ENCODE results near the gene LUC7L3.

LUC7L3 gene

DNA sequence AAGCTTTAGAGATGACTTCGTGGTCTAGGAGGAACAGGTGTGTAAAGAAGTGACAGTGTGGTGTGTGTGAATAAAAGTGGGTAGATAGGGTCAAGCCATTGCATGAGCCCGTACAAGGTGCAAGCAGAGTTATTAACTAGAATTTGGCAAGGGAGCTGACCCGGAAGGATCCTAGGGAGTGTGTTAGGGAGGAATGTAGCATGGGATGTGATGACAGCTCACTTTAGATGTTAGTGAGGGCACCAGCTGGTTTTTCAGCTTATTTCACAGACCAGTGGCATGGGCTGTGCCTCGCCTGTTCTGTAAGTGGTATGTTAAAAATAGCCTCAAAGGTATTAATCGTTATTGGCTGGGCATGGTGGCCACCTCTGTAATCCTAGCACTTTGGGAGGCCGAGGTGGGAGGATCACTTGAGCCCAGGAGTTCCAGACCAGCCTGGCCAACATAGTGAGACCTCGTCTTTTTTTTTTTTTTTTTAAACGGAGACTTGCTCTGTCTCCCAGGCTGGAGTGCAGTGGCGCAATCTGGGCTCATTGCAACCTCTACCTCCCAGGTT is 39.7 kb downstream of the LUC7L3 start:
- DNase-seq (ENCODE audit: low read depth), result no peak

DNA sequence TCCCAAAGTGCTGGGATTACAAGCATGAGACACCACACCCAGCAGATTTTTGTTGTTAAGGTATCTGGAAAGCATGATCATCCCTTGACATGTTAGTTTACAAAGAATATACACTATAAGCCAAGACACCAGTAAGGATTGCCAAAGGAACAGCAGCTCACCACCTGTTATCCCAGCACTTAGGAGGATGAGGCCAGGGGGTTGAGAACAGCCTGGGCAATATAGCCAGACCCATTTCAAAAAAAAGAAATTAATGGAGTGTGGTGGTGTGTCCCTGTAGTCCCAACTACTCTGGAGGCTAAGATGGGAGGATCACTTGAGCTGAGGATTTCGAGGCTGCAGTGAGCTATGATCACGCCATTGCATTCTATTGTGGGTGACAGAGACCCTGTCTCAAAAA is 42.8 kb downstream of the LUC7L3 start:
- DNase-seq (ENCODE audit: low read depth), result no peak

DNA sequence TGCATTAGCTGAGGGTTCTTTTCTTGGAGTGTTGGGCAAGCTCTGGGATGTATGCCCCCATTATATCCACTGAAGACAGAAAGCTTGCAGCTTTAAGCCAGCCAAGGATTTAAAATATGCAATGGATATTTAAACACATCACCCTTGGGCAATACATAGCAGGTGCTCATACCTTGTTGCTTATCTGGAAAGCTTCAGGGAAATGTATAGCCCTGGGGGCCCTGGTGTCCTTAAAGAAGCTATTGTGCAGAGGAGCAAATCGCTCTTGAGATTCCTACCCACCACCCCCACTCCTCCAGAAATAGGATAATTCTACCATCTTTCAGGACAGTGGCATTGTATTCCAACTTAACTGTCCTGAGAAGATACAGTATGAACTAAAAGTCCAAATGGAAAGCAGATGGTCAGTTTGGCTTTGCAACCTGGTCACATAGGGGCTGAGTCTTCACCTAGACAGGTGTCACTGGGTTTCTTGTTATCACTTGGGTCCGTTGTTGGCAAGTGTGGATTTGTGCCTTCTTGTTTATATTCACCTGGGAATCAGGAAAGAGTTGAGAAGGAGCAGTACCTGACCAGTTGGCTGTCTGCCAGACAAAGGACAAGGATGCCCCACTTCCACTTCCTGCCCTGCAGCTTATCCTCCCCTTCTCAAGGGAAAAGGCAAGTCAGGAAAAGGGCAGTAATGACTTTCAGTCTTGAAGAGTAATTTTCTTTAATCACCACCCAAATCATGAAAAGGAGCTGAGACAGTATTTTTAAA is 44.5 kb downstream of the LUC7L3 start:
- no peak for DNase-seq (ENCODE audit: low read depth)

DNA sequence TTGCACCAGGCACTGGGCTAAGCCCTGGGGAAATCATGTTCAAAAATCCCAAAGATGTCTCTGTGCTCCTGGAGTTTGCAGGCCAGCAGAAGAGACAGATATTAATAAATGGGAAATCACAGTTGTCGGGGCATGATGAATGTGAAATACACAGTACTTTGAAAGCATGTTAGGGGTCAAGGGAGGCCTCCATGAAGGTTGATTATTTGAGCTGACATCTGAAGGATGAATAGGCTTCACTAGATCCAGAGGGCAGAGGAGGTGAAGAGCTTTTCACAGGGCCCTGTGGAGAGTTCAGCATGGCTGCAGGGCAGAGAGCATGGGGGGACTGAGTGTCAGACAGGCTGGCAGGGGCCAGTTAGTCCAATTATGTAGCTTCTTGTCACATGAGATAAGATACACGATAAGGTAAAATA is 45.3 kb downstream of the LUC7L3 start:
- no peak for DNase-seq (ENCODE audit: low read depth)

DNA sequence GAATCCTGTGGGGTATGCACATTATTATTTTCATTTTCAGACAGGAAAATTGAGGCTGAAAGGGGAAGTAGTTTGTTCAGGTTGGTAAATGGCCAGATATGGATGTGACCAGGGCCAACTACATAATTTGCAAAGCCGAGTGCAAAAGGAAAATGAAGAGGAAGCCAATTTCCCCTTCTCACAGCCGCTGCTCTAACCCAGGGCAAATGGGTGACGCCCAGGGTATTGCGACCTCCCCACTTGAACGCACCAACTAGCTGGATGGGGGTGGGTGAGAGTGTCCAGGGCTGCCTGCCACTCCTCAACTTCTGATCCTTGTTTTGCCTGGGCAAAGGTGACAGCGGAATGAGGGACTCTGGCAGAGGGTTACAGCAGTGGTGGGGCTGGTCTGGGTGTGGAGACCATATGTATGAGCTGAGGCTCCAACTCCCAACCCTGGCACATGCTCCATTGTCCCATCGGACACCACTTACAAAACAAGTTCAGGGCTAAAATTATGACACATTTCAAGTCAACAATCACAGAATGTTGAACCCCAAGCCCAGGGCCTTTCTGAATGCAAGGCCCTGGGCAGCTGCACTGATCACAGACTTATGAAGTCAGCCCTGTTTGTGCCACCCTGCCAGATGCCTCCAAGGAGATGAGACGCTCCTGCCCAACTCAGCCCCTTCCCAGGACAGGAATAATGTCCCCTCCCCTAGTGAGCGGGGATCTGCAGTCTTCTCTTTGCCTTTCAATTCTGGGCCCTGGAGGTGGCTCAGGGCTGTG is 46.2 kb downstream of the LUC7L3 start:
- no peak for DNase-seq (ENCODE audit: low read depth)

DNA sequence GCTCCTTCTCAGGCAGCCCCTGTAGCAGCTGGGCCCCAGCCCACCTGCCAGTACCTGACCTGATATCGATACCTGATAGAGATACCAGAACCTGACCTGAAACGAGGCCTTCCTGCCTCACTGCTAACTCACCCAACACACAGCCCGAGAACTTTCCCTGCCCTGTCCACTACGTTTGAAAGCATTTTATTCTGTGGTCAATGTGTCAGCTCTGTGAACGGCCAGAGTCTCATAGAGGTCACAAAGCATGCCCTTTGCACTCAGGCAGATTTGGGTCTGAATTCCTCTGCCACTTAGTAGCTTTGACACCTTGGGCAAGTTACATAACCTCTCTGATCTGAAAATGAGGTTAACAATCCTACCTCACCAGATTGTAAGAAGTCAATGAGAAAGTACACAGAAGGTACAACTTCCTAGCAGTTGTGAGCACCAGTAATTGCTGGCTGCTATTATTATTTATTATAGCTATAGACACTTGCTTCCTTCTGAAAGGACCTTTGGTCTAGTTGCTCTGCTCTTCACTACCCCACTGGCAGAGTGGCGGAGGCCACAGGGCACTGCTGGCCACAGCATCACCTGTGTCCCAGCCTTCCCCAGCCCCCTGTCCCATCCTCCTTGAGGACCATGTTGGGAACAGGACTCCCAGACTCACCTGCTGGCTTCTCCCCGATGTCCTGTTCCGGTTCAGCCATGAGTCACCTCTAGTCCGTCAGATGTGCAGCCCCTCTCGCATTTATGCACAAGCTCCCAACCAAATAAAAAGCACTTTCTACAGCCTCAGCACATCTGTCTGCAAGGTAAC is 47.0 kb downstream of the LUC7L3 start:
- no peak for DNase-seq (ENCODE audit: low read depth)

DNA sequence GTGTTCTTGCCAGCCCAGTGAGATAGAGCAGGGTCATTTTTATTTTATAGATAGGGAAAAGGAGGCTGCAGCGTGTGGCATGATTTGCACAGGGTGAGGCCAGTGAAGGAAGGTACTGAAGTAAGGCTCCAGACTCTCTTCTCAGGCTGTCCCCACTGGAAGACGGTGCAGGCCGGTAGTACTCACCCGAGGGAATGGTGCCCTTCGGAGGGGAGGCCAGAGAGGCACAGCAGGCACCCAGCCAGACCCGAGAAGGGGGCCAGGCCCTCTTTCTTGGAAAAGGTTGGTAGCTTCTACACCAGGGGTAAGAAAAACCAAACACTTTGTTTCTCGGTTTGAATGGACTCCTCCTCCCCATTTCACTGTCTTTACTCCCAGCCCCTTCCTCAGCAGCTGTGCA is 47.6 kb downstream of the LUC7L3 start:
- no peak for DNase-seq (ENCODE audit: low read depth)

DNA sequence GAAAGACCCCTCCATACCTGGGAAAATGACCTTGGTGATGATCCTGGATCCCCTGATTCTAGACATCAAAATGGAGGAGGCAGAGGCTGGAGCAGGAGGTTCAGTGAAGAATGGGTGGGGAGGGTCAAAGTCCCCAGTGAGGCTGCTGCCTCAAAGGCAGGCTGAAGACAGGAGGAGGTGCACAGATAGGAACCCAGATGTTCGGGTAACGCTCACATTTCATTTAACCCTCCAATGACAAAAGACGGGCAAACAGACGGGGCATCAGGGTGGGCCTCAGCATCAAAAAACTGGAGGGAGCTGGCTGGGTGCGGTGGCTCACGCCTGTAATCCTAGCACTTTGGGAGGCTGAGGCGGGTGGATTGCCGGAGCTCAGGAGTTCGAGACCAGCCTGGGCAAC is 48.0 kb downstream of the LUC7L3 start, which contains the start of gene ANKRD40CL:
TSS of gene ANKRD40CL (minus strand) at position 73 of the 400 bp plus-strand sequence. CDS start 605 bp downstream, outside the sequence.
- DNase-seq (ENCODE audit: low read depth), result no peak

DNA sequence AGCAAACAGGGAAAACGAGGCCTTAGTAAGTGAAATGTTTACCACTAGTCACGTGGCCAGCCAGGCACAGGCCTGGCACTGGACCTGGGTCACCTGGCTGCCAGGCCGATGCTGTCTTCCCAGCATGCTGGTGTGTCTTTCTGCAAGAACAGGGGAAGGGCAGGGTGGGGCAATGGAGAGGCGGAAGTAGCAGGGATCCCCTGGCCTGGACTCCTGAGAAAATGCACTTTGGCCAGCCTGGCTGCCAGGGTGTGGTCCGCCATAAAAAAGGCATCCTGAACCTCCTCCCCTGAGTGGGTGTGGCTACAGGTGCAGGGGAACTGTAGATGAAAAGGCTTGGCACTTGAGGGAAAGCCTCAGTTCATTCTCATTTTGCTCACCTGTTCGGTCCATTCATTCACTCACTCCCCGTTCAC is 49.0 kb downstream of the LUC7L3 start:
- DNase-seq (ENCODE audit: low read depth), result no peak

DNA sequence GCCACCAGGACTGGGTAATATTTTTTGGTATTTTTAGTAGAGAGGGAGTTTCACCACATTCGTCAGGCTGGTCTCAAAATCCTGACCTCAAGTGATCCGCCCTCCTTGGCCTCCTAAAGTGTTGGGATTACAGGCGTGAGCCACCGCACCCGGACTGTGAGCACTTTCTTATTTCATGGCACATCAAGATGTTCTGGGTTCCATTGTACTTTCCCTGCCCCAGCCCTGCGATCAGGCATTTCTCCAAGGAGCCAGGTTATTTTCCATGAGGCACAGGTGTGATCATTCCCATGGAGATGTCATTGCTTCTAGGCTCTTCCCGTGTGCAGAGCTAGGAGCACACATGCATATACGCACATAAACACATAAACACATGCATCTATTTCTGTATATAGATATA is 50.5 kb downstream of the LUC7L3 start:
- DNase-seq (ENCODE audit: low read depth), result no peak

DNA sequence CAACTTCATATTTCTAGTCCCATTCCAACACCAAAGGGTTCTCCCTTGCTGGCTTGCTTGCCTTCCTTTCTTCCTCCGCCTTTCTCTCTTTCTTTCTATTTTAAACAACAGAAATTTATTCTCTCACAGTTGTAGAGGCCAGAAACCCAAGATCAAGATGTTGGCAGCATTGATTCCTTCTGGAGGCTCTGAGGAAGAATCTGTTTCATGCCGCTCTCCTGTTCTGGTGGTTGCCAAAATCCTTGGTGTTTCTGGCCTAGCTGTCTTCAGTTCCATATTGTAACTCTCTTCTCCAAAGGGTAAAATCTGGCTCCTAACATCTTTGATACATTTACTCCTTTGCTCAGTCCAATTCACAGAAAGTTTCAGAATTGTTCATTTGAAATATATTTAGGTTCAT is 50.9 kb downstream of the LUC7L3 start:
- DNase-seq (ENCODE audit: low read depth), result no peak

DNA sequence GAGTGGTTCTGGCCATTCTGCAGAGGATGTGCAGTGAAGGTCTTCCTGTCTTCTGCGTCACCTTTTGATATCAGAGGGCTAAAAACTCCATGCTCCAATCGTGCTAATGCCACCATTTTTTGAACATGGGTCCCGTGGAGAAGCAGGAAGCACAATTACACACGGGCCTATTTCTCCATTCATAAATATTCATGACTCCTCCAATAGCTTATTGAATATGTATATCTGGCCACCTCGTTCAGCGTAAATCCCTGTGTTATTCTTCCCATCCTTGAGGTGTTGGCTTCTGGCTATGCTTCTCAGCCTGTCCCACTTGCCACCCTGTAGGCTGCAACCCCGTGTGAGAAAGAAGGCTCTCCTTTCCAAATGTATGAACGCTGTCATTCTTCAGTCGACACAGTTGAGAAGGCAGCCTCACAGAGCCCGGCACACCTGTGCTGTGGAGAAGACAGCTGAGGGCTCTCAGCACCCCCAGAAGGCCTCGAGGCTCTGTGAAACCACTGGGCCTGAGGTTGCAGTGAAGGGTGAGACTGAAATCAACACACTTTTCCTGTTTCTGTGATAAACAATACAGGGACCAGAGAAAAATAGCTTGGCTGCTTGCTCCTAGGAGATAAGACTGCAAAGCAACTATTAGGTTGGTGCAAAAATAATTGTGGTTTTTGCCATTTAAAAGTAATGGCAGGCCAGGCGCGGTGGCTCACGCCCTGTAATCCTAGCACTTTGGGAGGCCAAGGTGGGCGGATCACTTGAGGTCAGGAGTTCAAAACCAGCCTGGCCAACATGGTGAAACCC is 52.8 kb downstream of the LUC7L3 start:
- DNase-seq (ENCODE audit: low read depth), result no peak

DNA sequence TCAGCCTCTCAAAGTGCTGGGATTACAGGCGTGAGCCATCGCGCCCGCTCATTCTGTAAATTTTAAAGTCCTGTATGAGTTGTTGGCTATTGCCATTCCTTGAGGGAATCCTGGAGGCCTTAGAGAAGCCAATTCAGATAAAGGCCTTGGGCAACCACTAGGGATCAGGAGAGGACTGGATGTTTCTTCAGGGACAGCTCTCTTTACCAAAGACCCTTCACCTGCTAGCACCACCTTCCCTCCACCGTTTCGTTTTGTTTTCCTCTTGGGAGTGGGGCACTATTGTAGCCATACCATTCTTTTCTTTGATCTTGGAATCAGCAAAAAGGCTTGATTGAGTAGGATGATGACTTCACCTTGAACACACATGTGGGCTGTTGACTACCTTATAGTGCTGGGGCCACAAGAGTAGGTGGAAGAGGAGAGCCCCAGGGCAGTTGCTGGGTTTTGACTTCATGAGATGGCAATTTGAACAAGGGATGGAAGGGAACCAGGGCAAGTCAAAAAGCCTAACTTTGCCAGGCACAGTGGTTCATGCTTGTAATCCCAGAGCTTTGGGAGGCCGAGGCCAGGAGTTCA is 54.9 kb downstream of the LUC7L3 start:
- no peak for DNase-seq (ENCODE audit: low read depth)

DNA sequence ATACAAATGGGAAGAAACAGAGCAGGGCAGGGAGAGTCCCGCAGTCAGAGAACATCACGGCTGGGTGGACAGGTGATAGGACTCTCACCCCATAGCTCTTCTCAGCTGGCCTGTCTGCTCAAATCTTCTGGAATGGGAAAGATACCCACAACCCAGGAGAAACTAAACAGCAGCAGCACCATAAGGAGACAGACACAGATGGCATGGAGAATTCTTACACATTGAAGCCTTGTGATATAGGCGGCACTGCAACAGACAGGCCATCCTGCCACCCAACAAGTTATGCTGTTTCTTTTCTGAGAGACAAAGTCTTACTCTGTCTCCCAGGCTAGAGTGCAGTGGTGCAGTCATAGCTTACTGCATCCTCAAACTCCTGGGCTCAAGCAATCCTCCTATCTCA is 56.5 kb downstream of the LUC7L3 start:
- no peak for DNase-seq (ENCODE audit: low read depth)

DNA sequence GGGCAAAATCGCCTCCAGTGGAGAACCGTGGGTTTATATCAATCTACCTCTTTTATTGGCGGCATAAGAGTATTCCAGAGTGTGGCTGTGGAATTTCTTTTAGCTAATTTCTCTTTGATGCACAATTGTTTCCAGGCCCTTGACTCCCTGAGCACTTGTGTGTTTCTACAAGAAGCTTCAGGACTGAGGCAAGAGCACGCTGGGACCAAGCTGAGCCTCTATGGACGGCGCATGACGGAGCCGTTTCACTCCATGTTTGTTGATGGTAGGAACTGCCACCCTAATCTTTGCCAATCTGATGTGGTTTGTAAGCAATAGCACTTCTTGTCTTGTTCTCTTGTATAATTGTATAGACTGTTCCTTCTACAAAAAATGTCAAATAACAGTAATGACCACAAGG is 59.1 kb downstream of the LUC7L3 start:
- DNase-seq (ENCODE audit: low read depth), result no peak

DNA sequence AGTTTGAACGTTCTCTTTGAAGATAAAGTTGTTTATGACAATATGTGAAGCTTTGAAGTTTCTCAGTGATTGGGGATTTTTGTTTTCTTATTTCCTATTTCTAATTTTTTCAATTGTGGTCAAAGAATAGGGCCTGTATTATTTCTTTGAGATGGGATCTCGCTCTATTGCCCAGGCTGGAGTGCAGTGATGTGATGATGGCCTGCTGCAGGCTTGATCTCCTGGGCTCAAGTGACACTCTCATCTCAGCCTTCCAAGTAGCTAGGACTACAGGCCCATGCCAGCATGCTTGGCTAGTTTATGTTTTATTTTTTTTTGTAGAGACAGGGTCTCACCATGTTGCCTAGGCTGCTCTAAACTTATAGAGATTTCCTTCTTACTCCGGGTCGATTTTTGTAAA is 59.6 kb downstream of the LUC7L3 start:
- no peak for DNase-seq (ENCODE audit: low read depth)

DNA sequence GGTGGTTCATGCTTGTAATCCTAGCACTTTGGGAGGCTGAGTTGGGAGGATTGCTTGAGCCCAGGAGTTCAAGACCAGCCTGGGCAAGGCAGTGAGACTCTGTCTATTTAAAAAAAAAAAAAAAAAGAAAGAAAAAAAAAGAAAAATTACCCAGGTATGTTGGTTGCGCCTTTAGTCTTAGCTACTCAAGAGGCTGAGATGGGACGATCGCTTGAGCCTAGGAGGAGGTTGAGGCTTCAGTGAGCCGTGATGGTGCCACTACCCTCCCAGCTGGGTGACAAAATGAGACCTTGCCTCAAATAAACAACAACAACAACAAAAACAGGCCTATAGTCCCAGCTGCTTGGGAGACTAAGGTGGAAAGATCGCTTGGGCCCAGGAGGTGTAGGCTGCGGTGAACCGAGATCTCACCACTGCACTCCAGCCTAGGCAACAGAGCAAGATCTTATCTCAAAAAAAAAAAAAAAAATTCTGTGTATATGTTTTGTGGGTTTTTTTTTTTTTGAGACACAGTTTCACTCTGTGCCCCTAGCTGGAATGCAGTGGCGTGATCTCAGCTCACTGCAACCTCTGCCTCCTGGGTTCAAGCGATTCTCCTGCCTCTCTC is 60.4 kb downstream of the LUC7L3 start:
- no peak for DNase-seq (ENCODE audit: low read depth)

DNA sequence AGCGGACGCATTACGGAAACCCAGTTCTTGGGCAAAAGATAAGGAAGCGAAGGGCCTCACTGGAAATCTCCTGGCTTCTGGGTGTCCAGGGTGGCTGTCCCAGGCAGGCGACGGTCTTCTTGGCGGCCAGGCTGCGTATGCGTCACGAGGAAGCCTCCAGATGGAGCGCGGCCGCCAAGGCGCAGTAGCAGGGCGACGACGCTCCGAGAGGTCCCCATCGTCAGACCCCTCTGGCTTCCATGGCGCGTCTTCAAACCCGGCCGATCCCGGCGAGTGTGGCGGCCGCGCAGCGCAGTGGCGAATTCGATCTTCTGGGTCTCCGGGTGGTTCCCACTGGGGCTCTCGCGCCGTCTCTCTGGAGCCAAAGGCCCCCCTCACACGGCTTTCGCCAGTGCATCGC is 61.8 kb downstream of the LUC7L3 start:
- DNase-seq (ENCODE audit: low read depth), result no peak

DNA sequence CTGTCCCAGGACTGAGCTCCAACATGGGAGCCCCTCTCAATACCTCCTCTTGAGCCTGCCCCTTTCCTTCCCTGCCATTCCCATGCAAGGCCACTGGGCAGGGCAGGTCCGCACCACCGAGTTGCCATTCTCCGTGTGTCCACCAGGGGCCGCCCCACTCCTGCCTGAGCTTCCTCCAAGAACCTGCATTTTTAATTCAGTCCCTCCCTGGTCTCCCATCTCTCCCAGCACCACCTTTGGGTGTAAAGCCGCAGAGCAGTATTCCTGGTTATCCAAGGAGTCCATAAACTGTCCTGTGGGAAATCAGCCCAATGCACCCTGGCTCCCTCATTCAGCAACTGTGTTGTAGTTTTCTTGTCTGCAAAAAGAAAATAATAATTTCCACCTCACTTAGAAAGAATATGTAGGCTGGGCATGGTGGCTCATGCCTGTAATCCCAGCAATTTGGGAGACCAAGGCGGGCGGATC is 63.8 kb downstream of the LUC7L3 start:
- peak; percentile 85 for DNase-seq (ENCODE audit: low read depth)

DNA sequence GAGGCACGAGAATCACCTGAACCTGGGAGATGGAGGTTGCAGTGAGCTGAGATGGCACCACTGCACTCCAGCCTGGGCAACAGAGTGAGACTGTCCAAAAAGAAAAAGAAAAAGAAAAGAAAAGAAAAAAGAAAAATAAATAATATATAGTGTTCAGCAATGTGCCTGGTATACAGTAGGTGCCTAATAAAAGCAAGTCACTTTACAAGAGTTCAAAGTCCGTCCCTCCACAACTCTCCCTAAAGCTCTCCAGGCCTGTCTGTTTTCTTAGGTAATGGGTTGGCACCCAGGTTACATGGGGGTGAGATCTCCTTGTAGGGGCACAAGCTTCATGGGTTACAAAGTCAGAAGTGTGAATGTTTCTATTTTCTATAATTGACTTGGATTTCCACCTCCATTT is 64.5 kb downstream of the LUC7L3 start:
- no peak for DNase-seq (ENCODE audit: low read depth)

DNA sequence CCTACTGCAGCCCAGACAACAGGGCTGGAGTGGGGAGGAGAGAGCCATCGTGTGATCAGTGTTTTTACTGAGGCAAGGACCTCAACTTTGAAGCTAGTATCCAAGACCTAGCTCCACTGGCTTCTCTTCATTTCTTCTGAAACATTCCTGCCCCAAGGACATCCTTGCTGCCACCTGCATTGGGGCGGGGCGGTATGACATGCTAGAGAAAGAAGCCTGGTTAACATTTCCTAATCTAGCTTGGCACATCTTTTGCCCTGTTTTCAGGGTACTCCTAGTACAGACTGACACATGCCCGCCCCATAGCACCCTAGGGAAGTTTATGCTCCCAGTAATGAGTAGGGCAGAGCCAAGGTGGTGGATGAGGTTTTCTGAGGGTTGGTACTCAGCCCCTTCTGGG is 65.7 kb downstream of the LUC7L3 start:
- no peak for DNase-seq (ENCODE audit: low read depth)
